MM.1S (cell line): Measurements from ENCODE around the gene CTBP1.
"Not testable (repeated sequence)": the region's sequence is repeated elsewhere in the genome, so short reads cannot be mapped to it uniquely, and the experiment has no call there.

ENCODE experiments used
- DNase-seq: peaks from one replicate; pipeline ENCODE4 v3.0.0-alpha.2; 2015
- H2AFZ ChIP-seq: fragments of 300-600 bp; sonication (generic); 2 replicates; pipeline ENCODE4 v1.6.0; 2016; ENCODE audit warnings: antibody characterized with exemption, low read length
- H3F3A ChIP-seq: fragments of 300-600 bp; sonication (generic); 2 replicates; pipeline ENCODE4 v1.6.1; 2016; ENCODE audit warnings: mild to moderate bottlenecking, antibody characterized with exemption, low read length, moderate library complexity, mixed read lengths; ENCODE audit not compliant: insufficient read depth
- H3K27ac ChIP-seq: fragments of 300-600 bp; sonication (generic); 2 replicates; pipeline ENCODE4 v1.5.1; 2016; ENCODE audit warnings: mild to moderate bottlenecking, low read length
- H3K27me3 ChIP-seq: fragments of 300-600 bp; sonication (generic); replicated peaks from 2 replicates; pipeline ENCODE4 v1.6.0; 2016; ENCODE audit warnings: low read length; ENCODE audit not compliant: insufficient read depth
- H3K36me3 ChIP-seq: fragments of 300-600 bp; sonication (generic); replicated peaks from 2 replicates; pipeline ENCODE4 v1.6.1; 2016; ENCODE audit warnings: mild to moderate bottlenecking, low read length, mixed read lengths; ENCODE audit not compliant: insufficient read depth
- H3K4me1 ChIP-seq: fragments of 300-600 bp; sonication (generic); 2 replicates; pipeline ENCODE4 v1.6.1; 2016; ENCODE audit warnings: low read length, mixed read lengths
- H3K4me2 ChIP-seq: fragments of 300-600 bp; sonication (generic); 2 replicates; pipeline ENCODE4 v1.6.0; 2016; ENCODE audit warnings: low read depth, low read length
- H3K4me3 ChIP-seq: fragments of 300-600 bp; sonication (generic); 2 replicates; pipeline ENCODE4 v1.5.1; 2016; ENCODE audit warnings: low read length, mixed read lengths
- H3K79me2 ChIP-seq: fragments of 300-600 bp; sonication (generic); 2 replicates; pipeline ENCODE4 v1.6.1; 2016; ENCODE audit warnings: mixed run types, low read length, mixed read lengths
- H3K9ac ChIP-seq: fragments of 300-600 bp; sonication (generic); 2 replicates; pipeline ENCODE4 v1.6.1; 2016; ENCODE audit warnings: low read length, mixed read lengths
- H3K9me2 ChIP-seq: fragments of 300-600 bp; sonication (generic); replicated peaks from 2 replicates; pipeline ENCODE4 v1.6.1; 2016; ENCODE audit warnings: mild to moderate bottlenecking, low read length, mixed read lengths; ENCODE audit not compliant: insufficient read depth
- H3K9me3 ChIP-seq: fragments of 300-600 bp; sonication (generic); replicated peaks from 2 replicates; pipeline ENCODE4 v1.6.1; 2016; ENCODE audit warnings: mild to moderate bottlenecking, low read length, mixed read lengths; ENCODE audit not compliant: insufficient read depth
- H4K20me1 ChIP-seq: fragments of 300-600 bp; sonication (generic); 2 replicates; pipeline ENCODE4 v1.6.1; 2016; ENCODE audit warnings: mild to moderate bottlenecking, low read length, moderate library complexity, mixed read lengths; ENCODE audit not compliant: insufficient read depth
- EZH2 ChIP-seq: fragments of 300-600 bp; sonication (generic); optimal IDR thresholded peaks from 2 replicates; pipeline ENCODE3; 2017; ENCODE audit warnings: low read depth, mild to moderate bottlenecking, antibody characterized with exemption, low read length, mixed read lengths
- EZH2phosphoT487 ChIP-seq: fragments of 300-600 bp; sonication (generic); IDR thresholded peaks from 2 replicates; pipeline ENCODE4 v1.6.1; 2018; ENCODE audit warnings: antibody characterized with exemption, low read length
- TF ChIP-seq, protein P1 (sequence below): fragments of 300-600 bp; sonication (generic); IDR thresholded peaks from 2 replicates; pipeline ENCODE4 v1.5.1; 2016; ENCODE audit warnings: antibody characterized with exemption, low read length, mixed read lengths

CTBP1 gene

DNA sequence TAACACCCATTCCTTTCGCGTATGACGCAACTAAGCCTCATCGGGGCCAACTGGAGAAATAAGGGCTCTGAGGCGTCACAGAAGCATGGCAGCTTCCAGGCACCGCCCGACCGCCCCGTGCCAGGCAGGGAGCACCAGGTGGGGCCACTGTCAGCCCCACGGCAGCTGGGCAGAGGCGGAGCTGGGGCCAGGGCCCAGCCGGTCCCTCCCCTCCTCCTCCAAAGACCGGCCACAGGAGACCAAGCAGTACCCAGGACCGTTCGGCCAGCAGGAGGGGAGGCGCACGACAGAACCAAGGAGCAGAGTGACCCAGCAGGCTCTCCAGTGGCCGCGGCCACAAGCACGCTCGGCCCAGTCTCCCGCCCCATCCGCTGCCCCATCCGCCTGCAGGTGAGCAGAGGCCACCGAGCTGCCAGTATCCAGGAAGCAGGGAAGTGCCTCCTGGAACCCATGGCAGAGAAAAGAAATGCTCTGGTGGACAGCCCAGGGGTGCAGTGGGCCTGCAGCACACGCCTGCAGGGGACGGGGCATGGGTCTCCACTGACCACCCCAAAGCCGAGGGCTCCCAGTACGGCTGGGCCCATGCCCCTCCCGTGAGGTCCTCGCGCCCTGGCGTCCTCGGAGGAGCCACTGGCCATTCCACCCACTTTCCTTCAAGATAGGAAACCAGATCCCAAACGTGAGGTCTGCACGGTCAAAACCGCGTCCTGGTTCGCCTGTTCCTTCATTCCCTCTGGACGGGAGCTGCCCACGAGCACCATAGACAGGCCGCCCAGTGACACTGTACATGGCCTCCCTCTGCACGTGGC lies 9.6 kb downstream of the CTBP1 start:
- H3K36me3 ChIP-seq: peaks cover 9% of the 10 kb centered on the region; the same call in 1 of the 2 replicates
- no peaks in the 10 kb centered on the region for H3K9me3 ChIP-seq
- H2AFZ ChIP-seq: no peak overlapping the region
- H3K9me2 ChIP-seq: no peaks in the 10 kb centered on the region
- TF ChIP-seq, protein P1, sequence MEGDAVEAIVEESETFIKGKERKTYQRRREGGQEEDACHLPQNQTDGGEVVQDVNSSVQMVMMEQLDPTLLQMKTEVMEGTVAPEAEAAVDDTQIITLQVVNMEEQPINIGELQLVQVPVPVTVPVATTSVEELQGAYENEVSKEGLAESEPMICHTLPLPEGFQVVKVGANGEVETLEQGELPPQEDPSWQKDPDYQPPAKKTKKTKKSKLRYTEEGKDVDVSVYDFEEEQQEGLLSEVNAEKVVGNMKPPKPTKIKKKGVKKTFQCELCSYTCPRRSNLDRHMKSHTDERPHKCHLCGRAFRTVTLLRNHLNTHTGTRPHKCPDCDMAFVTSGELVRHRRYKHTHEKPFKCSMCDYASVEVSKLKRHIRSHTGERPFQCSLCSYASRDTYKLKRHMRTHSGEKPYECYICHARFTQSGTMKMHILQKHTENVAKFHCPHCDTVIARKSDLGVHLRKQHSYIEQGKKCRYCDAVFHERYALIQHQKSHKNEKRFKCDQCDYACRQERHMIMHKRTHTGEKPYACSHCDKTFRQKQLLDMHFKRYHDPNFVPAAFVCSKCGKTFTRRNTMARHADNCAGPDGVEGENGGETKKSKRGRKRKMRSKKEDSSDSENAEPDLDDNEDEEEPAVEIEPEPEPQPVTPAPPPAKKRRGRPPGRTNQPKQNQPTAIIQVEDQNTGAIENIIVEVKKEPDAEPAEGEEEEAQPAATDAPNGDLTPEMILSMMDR: no peak
- TF ChIP-seq EZH2 (no peak), EZH2phosphoT487 (no peak)
- H3K4me2 ChIP-seq: no peak overlapping the region
- H3K27ac ChIP-seq: no peak overlapping the region
- H3K4me1 ChIP-seq: no peaks in the 10 kb centered on the region
- no peak overlapping the region for H3K4me3 ChIP-seq
- H3K79me2 ChIP-seq: peaks cover 80% of the 10 kb centered on the region
- no peaks in the 10 kb centered on the region for H3F3A ChIP-seq
- no peak for DNase-seq
- no peaks in the 10 kb centered on the region; the same call in 1 of the 2 replicates for H4K20me1 ChIP-seq
- H3K9ac ChIP-seq: no peak overlapping the region
- no peaks in the 10 kb centered on the region for H3K27me3 ChIP-seq

DNA sequence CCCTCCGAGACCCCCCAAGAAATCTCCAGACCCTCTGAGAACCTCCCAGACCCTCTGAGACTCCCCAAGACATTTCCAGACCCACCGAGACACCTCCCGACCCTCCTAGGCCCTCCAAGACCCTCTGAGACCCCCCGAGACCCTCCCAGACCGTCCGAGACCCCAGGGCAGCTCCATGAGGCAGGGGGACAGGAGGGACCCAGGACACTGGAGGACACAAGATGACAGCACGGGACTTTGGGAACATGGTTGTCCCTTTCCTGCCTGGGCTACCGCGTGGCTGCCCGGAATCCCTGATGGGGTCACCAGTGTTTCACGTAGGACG lies 10.3 kb downstream of the CTBP1 start:
- Histone ChIP-seq H3K4me3 (no peak overlapping the region), H4K20me1 (no peaks in the 10 kb centered on the region; the same call in 1 of the 2 replicates), H3F3A (no peaks in the 10 kb centered on the region), H2AFZ (no peak overlapping the region), H3K4me1 (no peaks in the 10 kb centered on the region), H3K9me2 (no peaks in the 10 kb centered on the region), H3K27ac (no peak overlapping the region), H3K4me2 (no peak overlapping the region), H3K27me3 (no peaks in the 10 kb centered on the region), H3K9ac (no peak overlapping the region), H3K9me3 (no peaks in the 10 kb centered on the region), H3K79me2 (peaks cover 76% of the 10 kb centered on the region), H3K36me3 (peaks cover 9% of the 10 kb centered on the region; the same call in 1 of the 2 replicates)
- no peak for DNase-seq
- TF ChIP-seq EZH2: no peak
- TF ChIP-seq, protein P1: no peak
- TF ChIP-seq EZH2phosphoT487: no peak

DNA sequence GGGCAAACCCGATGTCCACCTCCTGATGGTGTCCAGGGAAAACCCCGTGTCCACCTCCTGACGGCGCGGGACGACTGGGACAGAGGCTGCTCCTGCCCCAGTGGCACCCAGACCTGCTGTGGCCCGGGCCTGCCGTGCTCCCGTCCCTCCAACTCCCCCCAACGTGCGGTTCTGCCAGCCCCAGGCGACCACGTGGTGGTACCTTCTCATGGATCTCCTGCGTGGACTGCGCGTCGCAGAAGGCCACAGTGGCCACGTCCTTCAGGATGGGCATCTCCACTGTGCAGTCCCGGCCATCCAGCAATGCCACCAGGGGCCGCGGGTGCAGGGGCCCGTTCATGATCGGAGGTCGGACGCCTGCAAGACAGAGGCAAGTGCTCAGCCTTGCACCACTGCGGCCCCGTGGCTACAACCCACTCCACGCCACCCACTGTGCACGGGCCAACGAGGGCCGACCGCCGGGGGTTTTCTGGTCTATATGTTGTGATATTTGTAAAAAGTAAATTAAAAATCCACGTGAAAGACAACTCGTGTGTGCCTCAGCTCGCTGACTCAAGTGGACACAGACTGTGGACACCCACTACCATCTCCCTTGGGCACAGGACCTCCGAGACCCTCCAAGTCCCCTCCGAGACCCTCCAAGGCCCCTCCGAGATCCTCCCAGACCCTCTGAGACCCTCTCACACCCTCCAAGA lies 10.8 kb downstream of the CTBP1 start:
- Histone ChIP-seq H3K27me3 (no peaks in the 10 kb centered on the region), H3K9me2 (no peaks in the 10 kb centered on the region), H4K20me1 (no peaks in the 10 kb centered on the region; the same call in 1 of the 2 replicates), H3K9ac (no peak overlapping the region), H3K4me3 (no peak overlapping the region), H3K79me2 (peaks cover 71% of the 10 kb centered on the region), H3K4me1 (no peaks in the 10 kb centered on the region), H3F3A (no peaks in the 10 kb centered on the region), H3K27ac (no peak overlapping the region), H2AFZ (no peak overlapping the region), H3K36me3 (peaks cover 9% of the 10 kb centered on the region; the same call in 1 of the 2 replicates), H3K9me3 (no peaks in the 10 kb centered on the region), H3K4me2 (no peak overlapping the region)
- TF ChIP-seq EZH2 (no peak), EZH2phosphoT487 (no peak)
- TF ChIP-seq, protein P1: no peak
- no peak for DNase-seq

DNA sequence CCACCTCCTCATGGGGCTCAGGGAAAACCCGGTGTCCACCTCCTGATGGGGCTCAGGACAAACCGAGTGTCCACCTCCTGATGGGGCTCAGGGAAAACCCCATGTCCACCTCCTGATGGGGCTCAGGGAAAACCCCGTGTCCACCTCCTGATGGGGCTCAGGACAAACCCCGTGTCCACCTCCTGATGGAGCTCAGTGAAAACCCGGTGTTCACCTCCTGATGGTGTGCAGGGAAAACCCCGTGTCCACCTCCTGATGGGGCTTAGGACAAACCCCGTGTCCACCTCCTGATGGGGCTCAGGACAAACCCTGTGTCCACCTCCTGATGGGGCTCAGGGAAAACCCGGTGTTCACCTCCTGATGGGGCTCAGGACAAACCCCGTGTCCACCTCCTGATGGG lies 11.7 kb downstream of the CTBP1 start:
- H4K20me1 ChIP-seq, DNase-seq, H3K4me2 ChIP-seq, H3K27me3 ChIP-seq, H3K36me3 ChIP-seq, H3K9me3 ChIP-seq, H3K4me3 ChIP-seq, H3K4me1 ChIP-seq, H2AFZ ChIP-seq, H3K9me2 ChIP-seq, H3K27ac ChIP-seq, H3K9ac ChIP-seq, H3F3A ChIP-seq: not testable (repeated sequence)
- peaks cover 65% of the 10 kb centered on the region for H3K79me2 ChIP-seq

DNA sequence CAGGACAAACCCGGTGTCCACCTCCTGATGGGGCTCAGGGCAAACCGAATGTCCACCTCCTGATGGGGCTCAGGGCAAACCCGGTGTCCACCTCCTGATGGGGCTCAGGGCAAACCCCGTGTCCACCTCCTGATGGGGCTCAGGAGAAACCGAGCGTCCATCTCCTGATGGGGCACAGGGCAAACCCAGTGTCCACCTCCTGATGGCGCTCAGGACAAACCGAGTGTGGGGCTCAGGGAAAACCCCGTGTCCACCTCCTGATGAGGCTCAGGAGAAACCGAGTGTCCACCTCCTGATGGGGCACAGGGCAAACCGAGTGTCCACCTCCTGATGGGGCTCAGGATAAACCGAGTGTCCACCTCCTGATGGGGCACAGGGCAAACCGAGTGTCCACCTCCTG lies 12.1 kb downstream of the CTBP1 start:
- H3K4me1 ChIP-seq, H4K20me1 ChIP-seq, H3K36me3 ChIP-seq, H3K4me3 ChIP-seq, H3K4me2 ChIP-seq, DNase-seq, H3K9ac ChIP-seq, H3K27me3 ChIP-seq, H3K27ac ChIP-seq, H3F3A ChIP-seq, H3K9me2 ChIP-seq, H3K9me3 ChIP-seq, H2AFZ ChIP-seq: not testable (repeated sequence)
- H3K79me2 ChIP-seq: peaks cover 61% of the 10 kb centered on the region
